Ovary (tissue), 3 donors: ENCODE data around the gene GRK2.

Experiments used
- POLR2A ChIP-seq: fragments of 450-650 bp; IDR thresholded peaks from one replicate; pipeline ENCODE4 v1.6.1; 2017; ENCODE audit warnings: antibody characterized with exemption, mild to moderate bottlenecking, moderate library complexity
- TF ChIP-seq, protein P1 (sequence below), 3 donors: fragments of 450-650 bp in 2 of 3; fragments of 200-600 bp in 1 of 3; IDR thresholded peaks; one replicate each; pipeline versions ENCODE4 v1.5.1 to v1.8.0; 2016 to 2022; ENCODE audit warnings: antibody characterized with exemption in 3 of 3, mild to moderate bottlenecking in 1 of 3
- donor health status: DM: no; HTN: no; CAD: no.

GRCh38 chr11:67290801-67291200 lies 24.5 kb downstream of the GRK2 start:
- TF ChIP-seq POLR2A, result no peak
- TF ChIP-seq, protein P1, sequence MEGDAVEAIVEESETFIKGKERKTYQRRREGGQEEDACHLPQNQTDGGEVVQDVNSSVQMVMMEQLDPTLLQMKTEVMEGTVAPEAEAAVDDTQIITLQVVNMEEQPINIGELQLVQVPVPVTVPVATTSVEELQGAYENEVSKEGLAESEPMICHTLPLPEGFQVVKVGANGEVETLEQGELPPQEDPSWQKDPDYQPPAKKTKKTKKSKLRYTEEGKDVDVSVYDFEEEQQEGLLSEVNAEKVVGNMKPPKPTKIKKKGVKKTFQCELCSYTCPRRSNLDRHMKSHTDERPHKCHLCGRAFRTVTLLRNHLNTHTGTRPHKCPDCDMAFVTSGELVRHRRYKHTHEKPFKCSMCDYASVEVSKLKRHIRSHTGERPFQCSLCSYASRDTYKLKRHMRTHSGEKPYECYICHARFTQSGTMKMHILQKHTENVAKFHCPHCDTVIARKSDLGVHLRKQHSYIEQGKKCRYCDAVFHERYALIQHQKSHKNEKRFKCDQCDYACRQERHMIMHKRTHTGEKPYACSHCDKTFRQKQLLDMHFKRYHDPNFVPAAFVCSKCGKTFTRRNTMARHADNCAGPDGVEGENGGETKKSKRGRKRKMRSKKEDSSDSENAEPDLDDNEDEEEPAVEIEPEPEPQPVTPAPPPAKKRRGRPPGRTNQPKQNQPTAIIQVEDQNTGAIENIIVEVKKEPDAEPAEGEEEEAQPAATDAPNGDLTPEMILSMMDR (IDR thresholded peaks at IDR 0.05), result no peak
